H7 (cell line): Measurements from ENCODE around the gene OVCA2. TPM values are rescaled to one million over a fixed set of nuclear protein-coding genes. Genes with fewer than 3 reads are reported as not detected.

ENCODE experiments used
- DNase-seq: peaks from one replicate; pipeline ENCODE4 v3.0.0; 2012
- H3K27me3 ChIP-seq: 2 replicates; pipeline ENCODE4 v1.6.0; 2011; ENCODE audit warnings: mild to moderate bottlenecking, low read length; ENCODE audit not compliant: control insufficient read depth, insufficient read depth
- H3K36me3 ChIP-seq: replicated peaks from 2 replicates; pipeline ENCODE4 v1.5.1; 2011; ENCODE audit warnings: low read length; ENCODE audit not compliant: control insufficient read depth, insufficient read depth
- H3K4me3 ChIP-seq: 2 replicates; pipeline ENCODE4 v1.5.1; 2011; ENCODE audit warnings: low read depth, mild to moderate bottlenecking, control low read depth, low read length, moderate library complexity; ENCODE audit not compliant: insufficient read depth
- total RNA-seq: library from RNA; depleted of rRNA; stranded (reverse); fragments of >200 nt; shearing (Covaris generic); gene quantifications from 2 replicates; pipeline ENCODE4 v1.2.3, GENCODE V29; 2014

The OVCA2 gene
- total RNA-seq, 1 experiment from 2014 or later: 25.1 TPM

DNA sequence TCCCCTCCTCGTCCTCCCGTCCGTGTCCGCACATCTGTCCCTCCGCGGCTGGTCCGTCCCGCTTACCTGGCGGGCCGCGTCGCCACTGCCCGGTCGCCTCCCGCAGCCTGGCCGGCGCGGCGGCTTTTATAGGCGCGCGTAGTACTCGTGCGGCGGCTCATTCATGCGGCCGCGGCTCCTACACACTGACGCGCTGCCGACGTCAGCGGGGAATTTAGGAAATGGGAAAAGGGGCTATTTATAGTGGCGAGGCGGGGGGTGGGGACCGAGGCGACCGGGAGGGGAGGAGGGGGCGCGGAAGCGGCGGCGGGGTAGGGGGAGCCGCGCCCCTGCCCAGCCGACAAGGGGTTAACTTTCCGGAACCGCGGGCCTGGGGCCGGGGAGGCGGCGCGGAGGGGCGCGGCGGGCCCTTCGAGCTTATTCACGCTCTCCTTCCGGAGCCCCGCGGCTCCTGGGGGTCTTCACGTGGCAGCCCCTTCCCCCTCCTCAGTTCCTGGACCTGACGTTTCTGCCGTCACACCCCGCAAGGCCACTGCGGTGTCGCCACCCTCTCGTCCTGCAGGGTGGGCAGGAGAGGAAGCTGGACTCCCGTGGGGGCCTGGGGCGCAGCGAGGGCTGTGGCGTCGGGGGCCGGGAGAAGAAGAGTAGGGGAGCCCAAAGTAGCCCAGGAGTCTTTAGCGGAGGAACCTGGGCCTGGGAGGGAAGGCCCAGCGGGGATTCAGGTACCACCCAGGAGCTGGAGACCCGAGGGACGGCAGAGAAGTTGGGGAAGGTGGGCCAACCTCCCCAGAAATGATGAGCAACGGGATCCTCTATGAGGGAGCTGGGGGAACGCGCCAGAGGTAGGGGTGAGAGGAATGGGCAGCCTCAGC lies 9.5 kb downstream of the OVCA2 start:
- Histone ChIP-seq H3K27me3 (peaks cover 68% of the 10 kb centered on the region), H3K4me3 (peak overlapping the region; percentile 14; the same call in 1 of the 2 replicates), H3K36me3 (no peaks in the 10 kb centered on the region)
- peak; percentile 80 for DNase-seq

- DNase-seq: no peak
- Histone ChIP-seq H3K27me3 (peaks cover 75% of the 10 kb centered on the region), H3K4me3 (no peak overlapping the region), H3K36me3 (no peaks in the 10 kb centered on the region)
Measured at GRCh38 chr17:2051933-2052559, 10.2 kb downstream of the OVCA2 start.

GRCh38 chr17:2053380-2054261 lies 11.8 kb downstream of the OVCA2 start:
- H3K27me3 ChIP-seq: peaks cover 82% of the 10 kb centered on the region
- peak; percentile 91 for DNase-seq

DNA sequence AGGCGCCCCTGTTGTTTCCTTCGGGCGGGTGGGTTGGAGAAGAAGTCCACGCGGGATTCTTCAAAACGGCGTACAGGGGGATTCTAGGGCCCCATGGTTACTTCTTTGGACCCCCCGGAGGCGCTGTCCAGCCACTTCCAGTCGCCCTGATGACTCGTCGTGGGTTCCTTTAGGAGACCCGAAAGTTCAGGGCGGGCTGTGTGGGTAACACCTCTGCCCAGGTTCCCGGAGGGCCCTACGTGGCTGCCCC lies 12.4 kb downstream of the OVCA2 start:
- Histone ChIP-seq H3K4me3 (peak overlapping the region; percentile 41), H3K36me3 (no peaks in the 10 kb centered on the region), H3K27me3 (peaks cover 78% of the 10 kb centered on the region)
- no peak for DNase-seq

More at GRCh38 chr17:2053380-2054261, 11.8 kb downstream of the OVCA2 start:
- no peaks in the 10 kb centered on the region for H3K36me3 ChIP-seq
- peak overlapping the region; percentile 41 for H3K4me3 ChIP-seq

DNA sequence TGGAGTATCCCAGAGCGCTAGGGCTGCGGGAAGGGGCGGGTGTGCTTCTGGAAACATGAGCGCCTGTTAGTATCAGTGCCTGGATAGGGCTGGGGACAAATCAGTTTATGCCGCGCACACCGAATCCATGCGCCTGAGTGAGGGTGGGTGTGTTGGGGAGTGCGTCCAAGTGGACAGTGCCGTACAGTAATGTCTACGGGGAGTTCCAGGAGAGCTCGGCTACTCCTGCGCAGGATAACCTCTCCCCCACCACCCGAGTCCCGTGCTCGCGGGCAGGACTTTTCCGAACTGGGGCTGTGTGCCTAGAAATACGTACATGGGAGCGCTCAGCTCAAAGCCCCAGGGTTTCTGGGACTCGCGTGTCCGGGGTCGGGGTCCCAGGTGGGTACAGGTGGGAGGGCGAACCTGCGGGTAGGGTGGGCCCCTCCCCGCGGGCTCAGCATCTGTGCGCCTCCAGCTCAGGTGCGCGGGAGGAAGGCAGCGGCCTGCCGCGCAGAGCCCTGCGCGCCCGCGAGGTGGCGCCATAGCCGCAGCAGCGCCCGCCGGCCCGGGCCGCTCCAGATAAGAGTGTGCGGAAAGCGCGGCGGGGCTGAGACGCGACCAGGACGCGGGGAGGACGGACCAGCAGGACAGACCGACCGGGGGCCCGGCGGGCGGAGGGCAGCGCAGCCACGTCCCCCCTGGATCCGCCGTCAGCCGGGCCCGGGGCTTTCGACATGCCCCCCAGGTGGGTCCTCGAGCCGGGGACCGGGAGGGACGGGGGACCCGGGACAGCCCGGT lies 12.9 kb downstream of the OVCA2 start, which contains the start of gene HIC1:
TSS of gene HIC1 (plus strand) at position 592 of the 780 bp plus-strand sequence. CDS start 1,588 bp downstream, outside the sequence.
- Histone ChIP-seq H3K27me3 (peaks cover 77% of the 10 kb centered on the region), H3K4me3 (peak within 1 kb of the TSS; percentile 41), H3K36me3 (no peaks in the 10 kb centered on the region)
- peak; percentile 96 for DNase-seq

- Histone ChIP-seq H3K36me3 (no peaks in the 10 kb centered on the region), H3K4me3 (peak overlapping the region; percentile 35), H3K27me3 (peaks cover 79% of the 10 kb centered on the region)
- peak; percentile 86 for DNase-seq
Measured at GRCh38 chr17:2055292-2056205, 13.7 kb downstream of the OVCA2 start.

GRCh38 chr17:2056206-2057174 lies 14.7 kb downstream of the OVCA2 start:
- Histone ChIP-seq H3K27me3 (peaks cover 70% of the 10 kb centered on the region), H3K36me3 (no peaks in the 10 kb centered on the region; the same call in 1 of the 2 replicates), H3K4me3 (no peak overlapping the region)
- peak; percentile 90 for DNase-seq

GRCh38 chr17:2057175-2057759 lies 15.4 kb downstream of the OVCA2 start:
- peaks cover 62% of the 10 kb centered on the region for H3K27me3 ChIP-seq
- no peak overlapping the region for H3K4me3 ChIP-seq
- DNase-seq: no peak
- no peaks in the 10 kb centered on the region; the same call in 1 of the 2 replicates for H3K36me3 ChIP-seq

- peak; percentile 87 for DNase-seq
- Histone ChIP-seq H3K27me3 (peaks cover 61% of the 10 kb centered on the region), H3K4me3 (no peak overlapping the region)
Measured at GRCh38 chr17:2057760-2058585, 16.2 kb downstream of the OVCA2 start.

DNA sequence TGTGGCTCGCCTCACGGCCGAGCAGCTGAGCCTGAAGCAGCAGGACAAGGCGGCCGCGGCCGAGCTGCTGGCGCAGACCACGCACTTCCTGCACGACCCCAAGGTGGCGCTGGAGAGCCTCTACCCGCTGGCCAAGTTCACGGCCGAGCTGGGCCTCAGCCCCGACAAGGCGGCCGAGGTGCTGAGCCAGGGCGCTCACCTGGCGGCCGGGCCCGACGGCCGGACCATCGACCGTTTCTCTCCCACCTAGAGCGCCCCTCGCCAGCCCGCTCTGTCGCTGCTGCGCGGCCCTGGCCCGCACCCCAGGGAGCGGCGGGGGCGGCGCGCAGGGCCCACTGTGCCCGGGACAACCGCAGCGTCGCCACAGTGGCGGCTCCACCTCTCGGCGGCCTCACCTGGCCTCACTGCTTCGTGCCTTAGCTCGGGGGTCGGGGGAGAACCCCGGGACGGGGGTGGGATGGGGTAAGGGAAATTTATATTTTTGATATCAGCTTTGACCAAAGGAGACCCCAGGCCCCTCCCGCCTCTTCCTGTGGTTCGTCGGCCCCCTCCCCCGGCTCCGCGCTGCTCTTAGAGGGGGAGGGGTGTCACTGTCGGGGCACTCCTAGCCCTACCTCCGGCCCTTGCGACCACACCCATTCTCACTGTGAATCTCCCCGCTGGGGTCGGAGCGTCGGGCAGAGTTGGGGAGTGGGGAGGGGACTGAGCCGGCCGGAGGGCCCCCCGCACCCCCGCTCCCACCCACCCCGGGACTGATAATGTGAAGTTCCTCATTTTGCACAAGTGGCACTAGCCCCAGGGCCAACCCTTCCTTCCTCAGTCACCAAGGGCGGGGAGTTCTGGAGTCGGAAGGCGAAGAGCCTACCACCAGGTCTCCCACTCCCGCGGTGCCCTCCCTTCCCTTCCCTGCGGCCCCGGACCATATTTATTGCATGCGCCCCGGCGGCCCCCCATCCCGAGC lies 17.0 kb downstream of the OVCA2 start:
- no peaks in the 10 kb centered on the region; the same call in none of the 2 replicates for H3K36me3 ChIP-seq
- DNase-seq: peak; percentile 95
- peak overlapping the region; percentile 22 for H3K4me3 ChIP-seq
- H3K27me3 ChIP-seq: peaks cover 52% of the 10 kb centered on the region

More at GRCh38 chr17:2057760-2058585, 16.2 kb downstream of the OVCA2 start:
- H3K36me3 ChIP-seq: no peaks in the 10 kb centered on the region; the same call in 1 of the 2 replicates
